HT1080 (cell line): ENCODE measurements around the gene PCDH9. TPM values are rescaled to one million over a fixed set of nuclear protein-coding genes. Genes with fewer than 3 reads are reported as not detected.

Experiments used
- DNase-seq: peaks from one replicate; pipeline ENCODE4 v3.0.0-alpha.2; 2015; ENCODE audit warnings: low read depth
- total RNA-seq: library from RNA; depleted of rRNA; stranded (reverse); fragments of >200 nt; shearing (Covaris generic); gene quantifications from 2 replicates; pipeline ENCODE4 v1.2.3, GENCODE V29; 2014

Gene PCDH9
- total RNA-seq, 1 experiment from 2014 or later: 0.92 TPM

DNA sequence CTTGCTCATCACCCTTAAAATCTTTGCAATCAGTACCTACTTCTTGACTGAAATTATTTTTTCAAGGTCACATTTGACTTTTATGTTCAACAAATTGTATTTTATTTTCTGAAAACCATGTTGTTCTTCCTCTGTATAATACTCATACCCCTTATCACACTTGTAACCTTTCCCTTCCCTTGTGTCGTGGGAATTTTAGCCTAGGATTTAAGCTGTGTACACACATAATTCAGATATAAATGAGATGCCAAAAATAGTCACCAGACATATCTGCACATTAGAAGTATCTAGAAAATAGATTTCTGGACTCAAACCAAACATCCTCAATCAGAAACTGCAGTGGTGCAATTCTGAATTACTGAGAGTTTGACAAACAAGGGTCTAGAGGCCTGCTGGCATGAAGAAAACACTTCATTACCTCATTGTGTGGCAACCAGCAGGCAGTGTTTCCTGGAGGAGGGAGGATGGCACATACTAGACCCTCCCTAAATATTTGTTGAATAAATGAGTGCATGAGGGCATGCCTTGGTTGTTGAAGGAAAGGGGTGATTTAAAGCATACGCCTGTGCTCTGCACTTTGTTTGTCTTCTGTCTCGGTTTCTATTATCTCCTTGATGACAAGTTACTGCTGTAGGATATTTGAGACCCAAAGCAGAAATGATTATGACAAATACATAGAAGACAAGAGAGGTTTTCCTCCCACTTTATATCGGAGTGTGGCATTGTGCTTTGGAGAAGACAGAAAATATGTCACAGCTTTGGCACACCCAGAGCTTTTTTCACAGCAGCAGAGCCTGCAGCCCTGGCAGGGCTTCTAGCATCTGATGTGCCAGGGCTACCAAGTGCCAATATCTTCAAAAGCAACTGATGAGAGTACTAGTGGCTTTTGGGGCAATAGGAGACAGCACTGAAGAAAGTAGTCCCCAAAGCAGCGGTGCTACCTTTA, 881.1 kb downstream of the PCDH9 start:
- DNase-seq: no peak

DNA sequence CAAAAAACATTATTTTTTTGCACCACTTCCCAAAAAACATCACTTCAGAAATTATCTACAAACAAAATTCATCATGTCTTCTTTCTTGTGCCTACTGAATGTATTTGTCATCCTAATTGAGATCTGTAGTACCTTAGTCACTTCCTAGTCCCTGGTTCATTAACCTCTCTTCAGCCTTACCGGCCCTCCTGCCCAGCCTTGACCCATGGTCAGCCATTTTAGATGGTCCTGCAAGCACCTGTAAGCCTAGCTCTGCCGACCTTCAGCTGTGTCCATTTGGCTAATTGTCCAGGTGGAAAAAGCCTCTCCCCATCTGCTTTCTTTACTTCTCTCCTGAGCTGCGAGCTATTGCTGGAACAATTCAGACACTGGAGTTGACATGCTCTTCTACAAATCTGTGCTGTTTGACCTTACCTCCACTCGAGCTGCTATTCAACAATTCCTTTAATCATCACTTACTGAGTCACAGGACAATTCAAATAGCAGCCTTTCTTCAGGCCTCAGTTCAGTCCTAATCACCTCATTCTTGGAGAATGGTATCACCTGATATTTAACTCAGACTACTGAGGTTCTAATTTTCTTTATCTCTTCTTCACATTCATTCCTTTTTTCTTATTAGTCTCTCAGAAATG, 882.5 kb downstream of the PCDH9 start:
- DNase-seq: peak; percentile 5

DNA sequence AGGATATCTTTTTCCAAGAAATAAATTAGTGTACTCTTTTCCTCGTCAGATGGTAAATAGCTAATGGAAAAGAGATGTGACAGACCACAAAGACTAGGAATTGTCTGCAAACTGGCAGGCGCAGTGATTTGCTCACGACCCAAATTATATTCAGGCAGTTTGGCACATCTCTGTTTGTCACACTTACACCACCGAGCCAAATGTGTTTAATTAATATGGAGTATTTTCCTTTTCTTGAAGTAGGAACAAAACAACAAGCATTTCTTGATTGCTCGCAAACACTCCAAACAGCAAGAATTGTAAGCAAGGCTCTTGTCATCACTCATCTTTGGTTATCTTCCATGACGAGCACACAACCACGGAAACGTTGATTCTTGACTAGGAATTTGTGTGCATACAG, 884.2 kb downstream of the PCDH9 start:
- DNase-seq: no peak

DNA sequence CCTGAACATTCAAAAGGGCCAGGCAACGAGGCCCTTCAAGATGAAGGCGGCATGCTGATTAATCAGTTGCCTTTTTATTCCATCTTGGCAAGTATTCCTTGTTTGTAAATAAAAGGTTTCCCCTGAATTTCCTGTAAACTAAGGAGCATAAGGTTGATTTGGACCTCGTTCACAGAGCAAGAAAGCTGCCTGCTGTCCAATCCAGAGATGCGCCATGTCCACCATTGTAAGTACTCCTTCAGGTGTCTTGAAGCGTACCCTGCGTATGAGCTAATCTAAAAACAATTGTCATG, 884.7 kb downstream of the PCDH9 start:
- DNase-seq: no peak

DNA sequence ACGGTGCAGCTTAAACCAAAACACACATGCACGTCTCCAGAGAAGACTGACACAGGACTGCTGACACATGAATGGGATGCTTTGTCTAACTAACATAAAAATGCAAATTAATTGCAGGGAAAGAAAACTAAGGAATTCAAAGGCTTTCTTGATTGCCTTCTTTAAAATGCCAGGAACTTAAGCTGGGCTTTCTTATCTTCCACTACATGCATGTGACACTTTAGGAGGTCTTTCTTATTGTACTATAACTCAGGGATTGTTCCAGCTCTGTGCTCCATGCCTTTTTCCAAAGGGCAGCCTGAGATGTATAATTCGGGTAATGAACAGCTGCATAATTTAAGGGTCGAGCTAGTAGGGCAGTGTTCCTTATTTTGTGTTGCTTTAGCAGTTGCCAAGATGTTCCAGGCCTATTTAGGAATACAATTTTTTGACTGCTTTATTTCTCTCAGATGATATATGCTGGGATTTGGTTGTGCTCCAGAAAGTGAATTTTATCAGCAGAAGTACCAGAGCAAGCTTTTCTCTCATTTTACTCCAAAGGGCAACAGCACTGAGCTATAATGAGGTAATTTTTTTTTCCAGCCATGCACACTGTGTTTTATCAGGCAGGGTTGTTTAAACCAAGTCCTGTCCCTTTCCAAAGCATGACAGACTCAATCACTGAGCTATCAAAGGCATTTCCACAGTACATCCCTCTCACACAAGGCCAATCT, 885.2 kb downstream of the PCDH9 start:
- DNase-seq: no peak

DNA sequence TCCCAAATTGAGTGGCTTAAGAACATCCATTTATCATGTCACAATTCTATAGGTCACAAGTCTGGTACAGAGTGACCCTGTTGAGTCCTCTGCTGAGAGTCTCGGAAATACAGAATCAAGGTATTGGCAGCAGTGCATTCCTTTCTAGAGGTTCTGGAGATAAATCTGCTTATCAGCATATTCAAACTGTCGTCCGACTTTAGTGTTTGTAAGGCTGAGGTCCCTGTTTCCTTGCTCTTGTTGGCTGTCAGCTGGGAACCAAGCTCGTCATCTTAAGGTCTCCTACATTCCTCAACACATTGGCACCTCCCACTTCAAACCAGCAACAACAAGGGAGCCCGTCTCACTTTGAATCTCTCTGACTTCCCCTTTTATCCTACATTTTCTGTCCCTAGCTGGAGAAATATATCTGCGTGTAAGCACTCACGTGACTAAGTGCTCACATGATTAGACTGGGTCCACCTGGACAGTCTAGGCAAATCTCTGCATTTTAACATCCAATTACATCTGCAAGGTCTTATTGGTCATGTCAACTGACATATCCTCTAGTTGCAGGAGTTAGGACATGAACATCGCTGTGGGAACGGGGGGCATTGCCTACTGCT, 886.8 kb downstream of the PCDH9 start:
- DNase-seq: no peak

DNA sequence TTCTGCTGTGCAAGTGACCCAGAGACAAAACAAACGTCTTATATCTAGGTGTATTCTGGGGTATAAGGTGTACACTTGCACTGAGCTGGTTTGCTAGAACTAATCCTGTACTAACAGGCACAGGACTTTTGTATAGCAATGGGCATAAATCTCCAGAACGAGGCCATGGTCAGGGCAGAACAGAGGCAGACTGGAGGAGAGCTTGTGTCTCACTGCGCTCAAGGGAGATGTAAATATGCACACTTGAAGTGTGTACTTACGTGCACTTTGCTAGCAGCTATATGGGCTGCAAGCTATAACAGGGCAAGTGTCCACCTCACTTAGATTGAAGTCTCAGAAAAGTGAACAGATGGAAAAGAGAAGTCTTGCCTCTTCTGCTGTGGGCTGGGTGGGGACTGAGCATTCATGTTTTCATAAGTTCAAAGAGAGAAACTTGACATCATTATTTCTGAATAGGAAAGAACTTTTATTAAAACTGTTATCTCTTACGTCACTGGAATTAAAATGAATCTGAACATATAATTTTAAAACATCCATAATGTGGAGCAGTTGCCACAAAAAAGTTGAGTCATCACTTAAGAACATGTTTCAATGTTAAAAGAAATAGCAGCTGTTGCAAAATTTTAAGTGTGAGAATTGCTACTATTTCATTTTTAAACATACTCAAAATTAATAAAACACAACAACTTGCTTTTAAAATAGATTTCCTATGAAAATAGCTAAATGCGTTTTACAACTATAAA, 888.3 kb downstream of the PCDH9 start:
- no peak for DNase-seq

DNA sequence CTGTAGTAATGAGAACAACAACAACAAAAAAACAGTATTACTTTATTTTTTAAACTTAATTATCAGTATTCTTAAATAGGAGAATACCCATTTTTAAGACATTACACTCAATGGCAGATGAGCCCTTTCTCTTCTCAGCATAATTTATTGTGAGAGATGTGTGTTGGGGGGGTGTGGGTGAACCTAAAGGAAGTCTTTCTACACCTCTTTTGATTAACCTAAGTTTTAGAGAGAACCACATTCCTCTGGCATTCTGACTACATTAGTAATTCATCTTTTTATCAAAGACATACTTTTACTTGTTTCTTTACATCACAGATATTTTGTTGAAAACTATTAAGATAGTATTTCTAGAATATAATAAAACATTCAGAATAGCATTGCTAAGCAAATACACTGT, 890.9 kb downstream of the PCDH9 start:
- no peak for DNase-seq

DNA sequence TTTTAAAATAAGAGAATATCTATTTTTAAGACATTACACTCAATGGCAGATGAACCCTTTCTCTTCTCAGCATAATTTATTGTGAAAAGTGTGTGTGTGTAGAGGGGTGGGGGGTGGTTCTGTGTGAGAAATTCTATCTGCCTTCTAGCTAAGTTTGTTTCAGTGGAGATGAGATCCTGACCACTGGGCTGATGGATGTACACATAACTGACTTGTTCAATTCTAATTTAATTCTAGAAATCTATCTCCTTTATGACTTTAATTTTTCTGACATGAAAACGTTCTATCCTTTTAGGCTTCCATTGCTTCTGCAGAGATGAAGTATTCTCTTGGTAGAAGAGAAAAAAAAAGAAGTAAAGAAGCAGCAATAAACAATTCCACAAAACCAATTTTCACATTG, 891.6 kb downstream of the PCDH9 start:
- DNase-seq: no peak

DNA sequence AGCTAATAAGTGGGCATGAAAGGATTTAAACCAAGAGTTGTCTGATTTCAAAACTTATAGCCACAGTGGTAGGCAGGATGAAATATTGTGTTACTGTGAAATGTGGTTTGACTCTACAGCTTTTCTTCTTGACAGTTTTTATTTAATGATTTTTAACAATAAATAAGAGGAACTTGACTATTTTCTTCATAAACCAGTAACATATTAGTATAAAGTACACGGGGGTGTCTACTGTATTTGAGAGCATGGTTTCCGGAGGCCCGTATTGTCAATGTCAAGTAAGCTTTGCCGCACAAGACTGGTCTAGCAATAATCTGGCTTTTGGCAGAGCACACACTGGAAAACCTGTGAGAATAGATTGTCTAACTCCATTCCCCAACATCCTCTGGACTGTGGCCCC, 894.5 kb downstream of the PCDH9 start:
- DNase-seq: no peak

DNA sequence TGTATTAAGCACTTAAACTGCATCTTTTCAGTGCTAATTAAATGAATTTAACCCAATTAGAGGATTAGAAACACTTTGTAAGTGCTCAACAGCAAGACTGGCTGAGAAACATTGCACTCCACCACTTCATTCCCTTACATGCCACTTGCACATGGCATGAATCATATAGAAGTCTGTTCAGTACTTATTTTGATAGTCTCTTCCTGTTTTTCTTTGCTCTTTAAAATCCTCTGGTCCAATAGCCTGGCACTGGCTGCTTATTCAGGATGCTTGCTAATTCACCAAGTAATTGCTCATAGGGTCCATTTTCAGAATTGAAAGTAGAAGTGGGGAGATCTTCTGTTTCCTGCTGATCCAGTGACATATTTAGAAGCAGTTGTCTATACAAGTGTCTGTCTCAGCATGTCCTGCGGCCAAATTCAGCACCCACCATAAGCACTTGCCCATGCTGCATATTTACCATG, 900.1 kb downstream of the PCDH9 start:
- peak; percentile 52 for DNase-seq

DNA sequence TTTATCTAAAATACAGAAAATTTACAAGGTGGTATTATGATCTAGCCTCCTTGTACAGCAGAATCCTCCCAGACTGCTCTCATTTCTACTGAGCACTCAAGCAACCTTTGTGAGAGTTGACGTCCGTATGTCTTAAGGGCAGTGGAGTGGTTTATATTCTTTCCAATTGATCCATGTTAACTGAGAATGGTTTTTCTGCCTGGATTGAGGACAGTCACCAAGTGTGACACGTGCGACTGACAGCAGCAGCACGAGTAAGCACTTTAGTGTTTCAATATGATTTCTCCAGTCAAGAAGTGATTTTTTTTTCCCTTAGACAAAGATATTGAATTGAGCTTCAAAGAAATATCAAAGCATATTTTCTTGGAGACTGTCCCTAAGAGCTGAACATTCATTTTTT, 901.7 kb downstream of the PCDH9 start:
- no peak for DNase-seq

DNA sequence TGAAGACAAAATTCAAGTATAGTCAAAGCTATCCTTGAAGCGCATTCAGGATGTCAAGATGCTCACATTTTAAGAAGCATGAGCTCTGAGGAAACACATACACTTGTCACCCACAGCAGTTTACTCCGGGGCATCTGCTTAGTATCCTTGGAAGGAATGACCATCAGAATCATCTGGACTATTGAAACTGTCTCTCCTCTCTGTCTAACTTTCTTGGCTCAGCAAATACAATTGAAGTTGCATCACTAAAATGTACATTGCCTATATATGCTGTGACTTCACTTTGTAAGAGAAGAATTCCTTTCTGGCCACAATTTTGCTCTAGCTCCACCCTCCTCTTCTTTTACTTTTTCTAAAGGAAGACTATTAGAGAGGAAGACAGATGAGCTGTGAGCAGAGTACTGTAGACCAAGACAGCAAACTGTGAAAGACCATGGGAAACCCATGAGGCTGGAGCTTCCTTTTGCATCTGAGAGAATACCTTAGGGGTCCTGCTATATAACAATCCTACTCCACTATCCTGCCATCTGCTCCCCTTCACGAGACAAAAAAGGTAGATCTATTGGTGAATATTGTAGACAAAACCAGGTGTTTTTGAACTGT, 906.3 kb downstream of the PCDH9 start:
- no peak for DNase-seq

DNA sequence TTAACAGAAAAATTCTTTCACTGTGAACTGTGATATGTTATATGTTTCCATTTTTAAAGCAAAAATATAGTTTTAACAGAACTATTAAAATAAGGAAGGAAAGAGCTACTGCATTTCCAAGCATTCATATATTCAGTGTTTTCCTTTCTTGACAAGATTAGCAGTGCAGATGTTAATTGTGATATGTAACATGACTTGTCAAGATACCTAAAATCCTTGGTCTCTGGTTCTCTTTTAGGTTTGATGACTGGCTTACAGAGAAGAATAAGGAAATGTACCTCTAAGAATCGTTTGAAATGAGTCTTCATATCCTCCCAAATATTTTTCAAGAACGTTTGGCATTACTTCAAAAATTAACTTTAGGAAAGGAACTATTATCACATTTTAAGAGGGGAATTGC, 907.2 kb downstream of the PCDH9 start:
- DNase-seq: no peak

DNA sequence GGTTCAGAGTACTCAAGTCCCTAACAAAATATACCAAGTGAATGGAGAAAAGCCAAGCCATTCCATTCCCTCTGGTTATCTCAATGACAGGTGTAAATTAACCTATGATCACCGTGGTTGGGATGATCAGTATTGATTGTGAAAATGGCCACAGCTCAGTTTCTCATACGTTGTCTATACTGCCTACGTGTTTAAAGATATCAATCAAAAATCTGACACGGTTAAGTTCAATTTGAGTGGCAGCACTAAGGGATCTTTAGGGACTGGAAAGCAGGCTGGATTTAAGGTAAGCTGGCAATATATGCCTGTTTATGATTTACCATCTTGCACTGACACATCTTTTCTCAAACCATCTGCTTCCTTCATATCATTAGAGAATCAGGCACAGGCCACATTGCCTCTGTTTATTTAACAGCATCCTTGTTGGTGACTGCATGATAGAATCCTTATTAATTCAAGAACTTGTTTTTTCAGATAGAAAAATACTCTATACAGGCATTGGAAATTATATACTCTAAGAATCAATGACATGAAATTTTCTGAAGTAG, 907.9 kb downstream of the PCDH9 start:
- no peak for DNase-seq

DNA sequence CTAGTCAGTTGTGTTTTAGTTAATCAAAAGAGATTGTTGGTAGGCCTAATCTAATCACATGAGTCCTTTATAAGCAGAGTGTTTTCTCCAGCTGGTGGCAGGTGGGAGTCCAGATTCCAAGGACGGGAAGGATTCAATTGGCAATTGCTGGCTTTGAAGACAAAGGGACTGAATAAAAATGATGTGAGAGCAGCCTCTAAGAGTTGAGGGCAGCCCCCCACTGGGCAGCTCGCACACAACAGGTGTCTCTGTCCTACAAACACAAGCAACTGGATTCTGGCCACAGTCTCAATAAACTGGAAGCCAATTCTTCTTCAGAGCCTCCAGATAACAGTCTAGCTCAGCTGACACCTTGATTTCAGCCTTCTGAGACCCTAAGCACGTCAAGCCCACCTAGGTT, 915.2 kb downstream of the PCDH9 start:
- no peak for DNase-seq

DNA sequence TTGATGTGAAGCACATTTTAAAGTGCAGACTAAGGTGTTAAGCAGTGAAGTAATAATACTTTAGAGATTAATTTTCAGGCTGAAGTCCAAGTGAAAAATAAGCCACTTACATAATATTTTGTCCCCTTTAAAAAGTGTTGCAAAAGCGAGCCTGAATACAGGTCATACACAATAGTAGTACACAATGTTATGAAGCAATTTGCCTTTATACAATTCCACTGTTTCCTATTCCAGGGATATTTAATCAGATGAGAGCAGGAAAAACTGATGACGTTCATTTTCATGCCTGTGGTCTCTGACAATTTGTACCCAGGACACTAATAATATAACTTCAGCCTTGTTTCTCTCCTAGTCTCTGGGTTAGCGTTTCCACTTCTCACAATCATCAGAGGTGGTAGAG, 916.7 kb downstream of the PCDH9 start:
- DNase-seq: no peak

DNA sequence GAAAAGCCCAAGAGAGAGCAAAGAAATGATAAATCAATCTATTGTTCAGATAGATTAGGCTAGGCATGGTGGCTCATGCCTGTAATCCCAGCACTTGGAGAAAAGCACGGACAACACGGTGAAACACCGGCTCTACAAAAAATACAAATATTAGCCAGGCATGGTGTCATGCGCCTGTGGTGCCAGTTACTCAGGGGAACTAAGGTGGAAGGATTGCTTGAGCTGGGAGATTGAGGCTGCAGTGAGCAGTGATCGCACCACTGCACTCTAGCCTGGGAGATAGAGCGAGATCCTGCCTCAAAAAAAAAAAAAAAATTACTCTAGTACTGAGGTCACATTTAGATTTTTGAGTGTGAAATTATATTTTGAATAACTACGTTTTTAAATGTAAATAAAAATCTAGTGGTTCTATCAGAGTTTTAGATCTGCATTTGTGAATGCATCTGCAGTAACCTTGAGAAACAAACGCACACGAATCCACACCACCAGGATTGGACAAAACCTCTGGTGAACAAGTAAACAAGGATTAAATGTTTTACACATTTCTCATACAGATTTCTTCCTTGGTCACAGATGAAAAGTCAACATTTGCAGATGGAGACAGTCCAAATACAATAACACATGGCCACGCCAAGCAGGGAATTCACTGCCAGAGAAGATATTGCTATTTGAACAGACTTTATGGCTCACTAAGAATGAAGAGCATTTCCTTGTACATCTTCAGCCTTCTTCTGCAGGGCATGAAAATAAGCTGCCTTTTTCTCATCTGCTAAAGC, 917.6 kb downstream of the PCDH9 start:
- no peak for DNase-seq

DNA sequence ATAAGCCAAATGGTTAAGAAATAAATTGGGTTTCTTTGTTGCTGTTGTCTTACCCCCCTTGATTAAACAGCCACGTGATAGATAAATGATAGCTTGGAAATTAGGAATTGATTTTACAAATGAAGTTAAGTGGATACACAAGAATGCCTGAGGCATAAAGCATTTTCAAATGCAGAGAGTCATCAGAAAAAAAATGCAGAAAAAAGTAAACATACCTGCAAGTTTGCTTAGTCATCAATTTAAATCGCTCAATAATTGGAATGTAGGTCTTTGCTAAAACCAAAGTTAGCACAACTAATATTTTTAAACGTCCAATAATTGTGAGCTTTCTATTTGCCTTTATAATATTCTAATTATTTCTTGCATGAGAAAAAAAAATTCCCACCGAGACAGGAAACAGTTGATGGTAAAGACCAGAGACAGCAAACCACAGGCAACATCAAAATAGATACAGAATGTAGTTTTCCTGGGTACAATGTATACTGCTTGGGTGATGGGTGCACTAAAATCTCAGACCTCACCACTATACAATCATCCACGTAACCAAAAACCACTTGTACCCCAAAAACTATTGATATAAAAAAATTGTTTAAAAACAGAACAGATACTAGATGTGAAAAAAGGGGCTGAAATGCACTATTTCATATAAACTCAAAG, 924.0 kb downstream of the PCDH9 start:
- DNase-seq: no peak
